ENCODE results near the gene THOC6.

GRCh38 chr16:3003582-3004270 is 20.1 kb upstream of the THOC6 start:
- TF ChIP-seq CTCF (IDR thresholded peaks at IDR 0.05) (peak; percentile 57), EZH2 (IDR thresholded peaks at IDR 0.05; ENCODE audit: borderline replicate concordance, insufficient read depth, low read depth, low read length, poor library complexity, severe bottlenecking) (no peak)

Data from B cell (primary cell).